DMS79 (cell line): ENCODE measurements around the gene RBM23.
"Not testable (repeated sequence)": the region's sequence is repeated elsewhere in the genome, so short reads cannot be mapped to it uniquely, and the experiment has no call there.

ENCODE experiments used
- DNase-seq: peaks from one replicate; lab custom pipeline; 2025; lab: John Stamatoyannopoulos, UW

Gene RBM23

GRCh38 chr14:22915886-22916521, 2.9 kb downstream of the RBM23 start:
- no peak for DNase-seq

DNA sequence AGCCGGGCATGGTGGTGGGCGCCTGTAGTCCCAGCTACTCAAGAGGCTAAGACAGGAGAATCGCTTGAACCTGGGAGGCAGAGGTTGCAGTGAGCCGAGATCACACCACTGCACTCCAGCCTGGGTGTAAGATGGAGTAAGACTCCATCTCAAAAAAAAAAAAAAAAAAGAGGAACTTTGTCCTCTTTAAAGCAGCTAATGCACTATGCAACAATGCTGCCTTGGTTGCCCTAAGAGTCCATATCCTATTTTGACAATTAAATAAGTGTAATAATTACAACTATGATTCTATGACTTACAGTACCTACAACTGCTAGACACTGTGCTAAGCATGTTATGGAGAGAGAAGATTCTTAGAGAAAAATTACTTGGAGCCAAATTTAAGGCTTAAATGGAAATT, 4.1 kb downstream of the RBM23 start:
- DNase-seq, result not testable (repeated sequence)

DNA sequence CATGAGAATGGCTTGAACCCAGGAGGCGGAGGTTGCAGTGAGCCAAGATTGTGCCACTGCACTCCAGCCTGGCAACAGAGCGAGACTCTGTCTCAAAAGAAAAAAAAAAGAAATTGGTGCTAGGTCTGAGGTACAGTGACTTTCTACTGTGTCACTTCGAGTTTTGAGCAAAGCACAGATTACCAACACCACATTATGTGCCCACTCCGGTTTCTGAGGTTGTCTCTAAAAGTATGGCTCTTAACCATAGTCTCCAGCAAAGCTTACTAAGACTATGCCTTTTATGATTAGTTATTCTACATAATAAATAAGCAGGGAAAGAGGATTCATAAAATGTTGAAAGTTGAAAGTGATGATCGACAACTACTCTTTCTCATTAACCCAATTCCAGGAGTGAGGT, 8.0 kb downstream of the RBM23 start:
- DNase-seq, result no peak

DNA sequence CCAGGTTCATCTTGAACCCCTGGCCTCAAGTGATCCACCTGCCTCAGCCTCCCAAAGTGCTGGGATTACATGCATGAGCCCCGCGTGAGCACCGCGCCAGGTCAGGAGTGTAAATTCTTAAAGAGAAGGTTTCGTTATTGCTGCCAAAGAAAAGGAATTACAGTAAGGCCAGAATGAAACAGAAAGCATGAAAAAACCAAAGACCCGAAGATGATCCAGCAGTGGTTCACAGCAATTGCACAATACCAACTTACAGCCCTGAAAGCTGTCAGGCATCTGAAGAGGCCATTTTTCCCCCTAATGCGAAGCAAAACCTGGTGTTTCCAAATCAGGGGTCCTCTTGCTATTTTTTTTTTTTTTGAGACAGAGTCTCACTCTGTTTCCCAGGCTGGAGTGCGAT, 10.3 kb downstream of the RBM23 start:
- no peak for DNase-seq

DNA sequence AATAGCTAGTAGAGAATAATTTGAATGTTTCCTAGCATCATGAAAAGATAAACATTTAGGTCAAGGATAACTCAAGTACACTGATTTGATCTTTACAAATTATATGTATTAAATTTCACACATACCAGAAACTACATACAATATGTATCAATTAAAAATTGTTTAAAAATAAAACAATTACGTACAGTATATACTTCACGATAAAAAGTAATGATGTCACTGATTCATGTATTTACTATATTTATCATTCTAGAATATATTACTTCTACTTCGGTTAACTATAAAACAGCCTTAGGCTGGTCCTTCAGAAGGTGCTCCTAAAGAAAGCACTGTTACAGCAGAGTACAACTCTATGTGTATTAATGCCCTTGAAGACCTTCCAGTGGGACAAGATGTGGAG, 11.5 kb downstream of the RBM23 start:
- DNase-seq, result no peak

- no peak for DNase-seq
Observed at GRCh38 chr14:22906073-22906472, 12.9 kb downstream of the RBM23 start.

- DNase-seq, result no peak
Observed at GRCh38 chr14:22905627-22906026, 13.3 kb downstream of the RBM23 start.

DNA sequence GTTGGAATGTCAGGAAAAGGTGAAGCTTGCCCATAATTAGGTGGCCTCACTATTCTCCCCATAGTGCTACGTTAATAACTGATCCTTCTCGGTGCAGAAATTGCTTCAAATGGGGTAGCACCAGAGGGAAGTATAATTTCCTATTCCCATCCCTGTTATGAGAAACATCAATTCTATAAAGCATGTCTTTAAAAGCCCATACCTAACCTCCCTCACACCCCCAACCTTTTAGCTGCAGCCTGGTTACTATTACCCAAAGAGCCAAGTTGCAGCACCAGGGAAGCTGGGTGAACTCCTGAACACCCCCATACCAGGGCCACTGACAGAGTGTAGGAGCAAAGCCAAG, 15.2 kb downstream of the RBM23 start:
- DNase-seq, result no peak

DNA sequence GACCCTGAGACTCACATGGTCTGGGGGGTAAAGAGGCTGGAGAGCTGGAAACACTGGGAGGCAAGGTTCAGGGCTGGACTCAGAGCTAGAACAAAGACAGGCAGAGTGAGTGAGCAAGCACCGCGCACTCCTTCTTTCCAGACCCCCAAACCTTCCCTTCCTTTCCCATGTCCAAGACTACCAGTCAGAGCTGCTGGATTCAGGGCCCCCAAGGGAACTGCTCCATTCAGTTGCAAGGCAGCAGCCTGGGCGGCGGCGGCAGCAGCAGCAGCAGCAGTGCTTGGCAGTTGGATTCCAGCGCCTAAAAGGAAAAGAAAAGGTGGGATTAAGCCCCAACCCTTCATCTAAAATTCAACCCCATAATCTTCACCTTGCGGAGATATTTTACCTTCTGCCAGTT, 17.1 kb downstream of the RBM23 start:
- no peak for DNase-seq

GRCh38 chr14:22900081-22900799, 18.7 kb downstream of the RBM23 start:
- peak; percentile 39 for DNase-seq

DNA sequence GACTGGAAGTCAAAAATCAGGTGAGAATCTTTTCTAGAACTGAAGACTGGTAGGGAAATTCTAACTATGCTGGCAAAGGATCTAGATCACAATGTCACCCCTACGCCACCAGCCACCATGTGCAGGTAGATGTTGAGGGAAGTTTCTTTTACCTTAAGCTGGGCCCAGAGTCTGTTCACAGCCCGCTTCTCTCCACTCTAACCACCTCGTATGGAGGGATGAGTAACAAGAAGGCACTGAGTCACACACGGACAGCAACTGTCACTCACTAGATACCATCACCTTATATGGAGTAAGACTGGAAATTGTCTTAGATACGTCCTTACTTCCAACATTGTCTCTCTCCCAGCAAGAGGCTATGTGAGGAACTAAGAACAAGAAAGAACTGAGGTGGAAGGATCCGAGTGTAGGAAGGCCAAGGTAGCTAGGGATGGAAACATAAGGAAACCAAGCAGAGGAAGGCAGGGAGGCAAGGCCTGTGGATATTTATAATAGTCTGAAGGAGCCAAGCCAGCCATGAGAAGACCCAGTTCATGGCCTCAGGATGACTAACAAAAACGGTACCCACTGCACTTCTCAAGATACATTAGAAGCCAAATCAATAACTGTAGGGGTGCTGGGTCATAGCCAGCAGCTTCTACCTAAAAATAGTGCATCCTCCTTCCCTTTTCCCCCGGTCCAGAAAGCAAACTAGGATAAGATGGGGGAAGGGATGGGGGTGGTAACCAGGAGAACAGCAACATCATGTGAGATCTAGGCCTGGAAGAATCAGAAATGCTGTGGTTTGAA, 20.5 kb downstream of the RBM23 start:
- DNase-seq, result no peak

DNA sequence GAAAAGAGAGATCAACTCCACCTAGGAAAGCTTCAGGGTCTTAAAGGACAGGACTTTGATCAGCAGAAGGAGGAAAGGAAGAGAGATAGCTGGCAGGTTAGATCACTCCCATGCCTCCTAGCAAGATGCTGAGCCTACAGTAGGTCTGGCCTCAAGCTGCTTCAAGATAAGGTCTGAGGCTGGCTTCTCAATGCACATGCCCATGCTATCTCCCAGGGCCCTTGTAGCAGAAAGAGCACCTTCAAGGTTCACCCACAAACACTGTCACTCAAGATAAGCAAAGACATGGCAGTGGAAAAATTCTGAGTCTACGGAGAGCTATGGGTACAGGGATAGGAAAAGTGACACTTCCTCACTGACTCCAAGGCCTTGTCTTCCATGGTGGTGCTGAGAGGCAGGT, 21.6 kb downstream of the RBM23 start:
- DNase-seq, result no peak

DNA sequence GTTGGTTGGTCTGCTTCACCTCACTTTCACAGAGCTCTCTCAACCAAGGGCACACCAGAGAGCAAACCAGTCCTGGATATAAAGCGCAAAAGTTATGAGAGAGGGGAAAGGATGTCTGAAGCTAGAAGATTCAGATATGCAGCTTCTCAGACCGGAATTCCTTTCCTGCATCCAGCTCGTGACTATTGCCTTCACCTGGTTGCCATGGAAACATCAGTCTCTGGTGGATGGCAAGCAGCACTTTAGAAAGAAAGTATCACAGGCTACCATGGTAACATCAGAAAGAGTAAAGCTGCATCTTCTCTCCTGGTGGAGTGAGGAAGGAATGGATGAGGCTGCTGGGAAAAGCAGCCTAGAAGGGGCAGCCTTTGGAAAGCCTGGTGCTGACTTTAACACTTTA, 22.2 kb downstream of the RBM23 start:
- DNase-seq, result no peak

- DNase-seq, result peak; percentile 98
Observed at GRCh38 chr14:22896356-22896755, 22.6 kb downstream of the RBM23 start.

DNA sequence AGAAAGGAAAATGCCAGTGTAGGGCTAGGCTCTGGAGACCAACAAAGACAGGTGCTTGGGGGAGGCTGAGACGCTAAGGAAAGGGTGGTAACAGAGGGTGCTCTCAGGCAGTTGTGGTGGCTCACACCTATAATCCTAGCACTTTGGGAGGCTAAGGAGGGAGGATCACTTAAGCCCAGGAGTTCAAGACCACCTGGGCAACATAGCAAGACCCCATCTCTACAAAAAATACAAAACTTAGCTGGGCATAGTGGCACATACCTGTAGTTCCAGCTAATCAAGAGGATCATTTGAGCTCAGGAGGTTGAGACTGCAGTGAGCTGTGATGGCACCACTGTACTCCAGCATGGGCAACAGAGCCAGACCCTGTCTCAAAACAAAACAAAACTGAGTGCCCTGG, 23.5 kb downstream of the RBM23 start:
- no peak for DNase-seq

GRCh38 chr14:22893706-22894105, 25.2 kb downstream of the RBM23 start:
- DNase-seq, result no peak

DNA sequence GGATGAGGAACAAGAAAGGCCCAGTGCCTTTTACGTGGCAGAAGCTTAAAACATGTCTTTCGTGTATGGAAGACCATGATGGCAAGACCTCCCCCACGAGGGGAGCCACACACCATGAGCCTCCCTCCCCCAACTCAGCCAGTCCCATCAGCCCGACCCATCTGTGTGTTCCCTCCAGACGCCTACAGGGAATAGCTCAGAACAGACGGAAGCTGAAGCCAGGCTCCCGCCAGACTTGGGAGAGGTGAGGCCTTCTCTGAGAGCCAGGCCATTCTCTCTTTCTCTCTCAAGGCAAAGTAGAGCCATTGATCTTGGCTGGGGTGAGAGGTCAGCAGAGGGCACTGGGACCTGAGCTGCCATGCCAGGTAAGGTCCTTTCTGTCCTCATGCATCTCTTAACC, 26.5 kb downstream of the RBM23 start:
- DNase-seq, result no peak

- DNase-seq, result no peak
Observed at GRCh38 chr14:22890416-22890815, 28.5 kb downstream of the RBM23 start.

DNA sequence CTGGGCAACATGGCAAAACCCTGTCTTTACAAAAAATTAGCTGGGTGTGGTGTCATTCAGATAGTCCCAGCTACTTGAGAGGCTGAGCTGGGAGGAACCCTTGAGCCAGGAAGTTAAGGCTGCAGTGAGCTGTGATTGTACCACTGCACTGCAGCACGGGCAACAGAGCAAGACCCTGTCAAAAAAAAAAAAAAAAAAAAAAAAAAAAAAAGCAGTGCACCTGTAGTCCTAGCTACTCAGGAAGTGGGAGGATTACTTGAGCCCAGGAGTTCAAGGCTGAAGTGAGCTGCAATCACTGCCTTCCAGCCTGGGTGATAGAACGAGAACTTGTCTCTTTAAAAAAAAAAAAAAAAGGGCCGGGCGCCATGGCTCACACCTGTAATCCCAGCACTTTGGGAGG, 30.3 kb downstream of the RBM23 start:
- no peak for DNase-seq

DNA sequence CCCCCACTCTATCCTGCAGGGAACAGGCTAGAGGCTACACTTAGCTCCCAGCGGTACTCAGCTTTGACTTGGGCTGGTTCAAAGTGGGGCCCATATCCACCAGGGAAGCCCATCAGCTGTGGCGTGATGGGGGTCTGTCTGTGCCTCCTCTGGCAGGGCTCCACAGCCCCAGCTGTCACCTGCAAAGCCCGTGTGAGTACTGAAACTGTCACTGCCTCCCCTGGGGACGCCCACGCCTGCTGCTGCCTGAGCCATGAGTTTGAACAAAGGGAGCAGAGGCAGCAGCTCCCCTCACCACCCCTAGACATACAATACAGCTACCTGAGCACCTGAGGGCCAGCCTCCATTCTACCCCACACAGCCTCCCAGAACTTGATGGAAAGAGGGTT, 31.0 kb downstream of the RBM23 start:
- DNase-seq, result no peak

DNA sequence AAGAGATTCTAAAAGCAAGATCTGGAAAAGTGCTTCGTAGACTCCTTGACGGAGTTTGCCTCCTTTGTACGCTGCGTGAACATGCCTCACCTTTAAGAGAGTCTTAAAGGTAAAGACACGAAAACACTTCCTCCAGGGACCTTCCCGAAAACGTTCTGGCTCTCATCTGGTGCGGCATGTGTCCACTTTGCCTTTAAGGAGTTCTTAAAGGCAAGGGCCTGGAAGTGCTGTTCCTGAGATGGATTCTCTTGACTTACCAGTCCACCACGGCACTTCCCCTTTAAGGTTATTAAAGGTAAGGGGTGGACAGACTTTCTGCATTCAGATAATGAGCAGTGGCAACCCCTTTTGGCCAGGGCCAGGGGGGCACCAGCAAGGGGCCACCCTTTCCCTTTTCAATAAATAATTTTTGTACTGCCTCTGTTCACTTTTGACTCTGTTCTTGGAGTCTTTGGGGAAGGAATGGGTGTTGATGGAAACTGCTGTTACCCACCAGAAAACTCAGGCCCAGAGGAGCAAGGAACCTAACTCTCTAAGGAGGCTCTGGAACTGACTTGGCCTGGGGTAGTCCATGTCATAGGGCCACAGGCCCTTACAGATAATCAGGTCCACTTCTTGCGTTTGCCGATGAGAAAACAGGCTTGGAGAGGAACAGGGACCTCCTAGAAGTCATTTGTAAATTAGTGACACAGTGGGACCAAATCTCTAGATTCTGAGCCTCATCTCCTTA, 31.5 kb downstream of the RBM23 start:
- DNase-seq, result peak; percentile 99

DNA sequence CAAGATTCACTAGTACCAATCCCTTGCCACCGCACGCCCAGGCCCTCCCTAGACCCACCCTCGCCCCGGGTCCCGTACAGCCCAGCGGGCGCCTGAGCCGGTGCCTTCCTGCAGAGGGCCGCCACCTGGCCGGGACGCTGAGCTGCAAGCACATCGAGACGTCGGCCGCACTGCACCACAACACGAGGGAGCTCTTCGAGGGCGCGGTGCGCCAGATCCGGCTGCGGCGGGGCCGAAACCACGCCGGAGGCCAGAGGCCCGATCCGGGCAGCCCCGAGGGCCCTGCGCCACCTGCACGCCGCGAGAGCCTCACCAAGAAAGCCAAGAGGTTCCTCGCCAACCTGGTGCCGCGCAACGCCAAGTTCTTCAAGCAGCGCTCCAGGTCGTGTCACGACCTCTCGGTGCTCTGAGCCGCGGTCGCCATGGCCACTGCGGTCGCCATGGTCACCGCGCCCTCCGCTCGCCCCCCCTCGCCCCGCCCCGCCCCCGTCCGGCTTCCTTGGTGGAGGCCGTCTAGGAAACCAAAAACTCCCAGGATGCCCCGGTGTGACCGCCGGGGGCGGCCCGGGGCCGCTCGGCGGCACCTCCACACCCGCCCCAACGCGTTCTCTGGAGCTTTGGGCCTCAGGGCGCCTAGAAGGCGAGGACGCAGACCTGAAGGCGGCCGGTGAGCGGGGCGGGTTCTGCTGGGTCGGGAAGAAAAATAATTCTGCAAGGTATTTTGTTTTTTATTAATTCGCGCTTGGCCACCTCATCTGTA, 32.3 kb downstream of the RBM23 start:
- DNase-seq, result peak; percentile 92
